ENCODE results near the gene DROSHA. TPM values are rescaled to one million over a fixed set of nuclear protein-coding genes. Genes with fewer than 3 reads are reported as not detected.

DROSHA gene
- total and polyA plus RNA-seq, 2 of the 4 experiments (the other 2 are of a cell fraction): 36.4 to 36.5 TPM

- TF ChIP-seq RCOR1 (IDR thresholded peaks at IDR 0.05; ENCODE audit: insufficient replicate concordance, low read length): no peak
- no peak for TF ChIP-seq MAZ (IDR thresholded peaks at IDR 0.05; ENCODE audit: borderline replicate concordance, low read depth, low read length)
Observed at GRCh38 chr5:31407921-31408693, 123.8 kb downstream of the DROSHA start (continued).

GRCh38 chr5:31404325-31404724 lies 127.6 kb downstream of the DROSHA start:
- Histone ChIP-seq H2AFZ (replicated peaks; ENCODE audit: low read length, poor library complexity) (no peak overlapping the region), H2BK120ac (ENCODE audit: low read depth, low read length) (no peak overlapping the region), H3K56ac (ENCODE audit: extremely low read depth, insufficient read depth, low read length) (no peak overlapping the region), H3K79me1 (ENCODE audit: low read depth in 1 of 2, low read length in 2 of 2) (peaks cover 0 to 5% of the 10 kb centered on the region in 2 experiments; a peak in 1 of 4 replicates), H3K9me3 (ENCODE audit: control insufficient read depth, insufficient read depth, low read length) (no peaks in the 10 kb centered on the region), H3K27ac (ENCODE audit: insufficient read depth, low read length) (no peak overlapping the region), H3K18ac (ENCODE audit: low read depth, low read length) (no peak overlapping the region), H3K4ac (ENCODE audit: low read depth, low read length) (no peak overlapping the region), H3K9me1 (ENCODE audit: insufficient read depth, low read length) (no peaks in the 10 kb centered on the region; the same call in 1 of the 2 replicates), H2BK15ac (ENCODE audit: low read depth, low read length) (no peak overlapping the region), H3K14ac (replicated peaks; ENCODE audit: low read depth, low read length) (no peak overlapping the region), H3K36me3 (ENCODE audit: control insufficient read depth, insufficient read depth, low read length) (peaks cover 17% of the 10 kb centered on the region), H3K23ac (ENCODE audit: low read depth, low read length) (no peak overlapping the region), H2BK5ac (ENCODE audit: low read depth, low read length, poor library complexity, severe bottlenecking) (no peak overlapping the region), H3K4me1 (ENCODE audit: control insufficient read depth, insufficient read depth, low read length) (peaks cover 9% of the 10 kb centered on the region; the same call in 1 of the 2 replicates), H4K5ac (ENCODE audit: low read depth, low read length) (no peak overlapping the region), H4K20me1 (ENCODE audit: insufficient read depth, low read length) (no peaks in the 10 kb centered on the region), H3K4me2 (ENCODE audit: low read depth, low read length) (no peak overlapping the region), H3K9ac (ENCODE audit: low read depth, low read length) (no peak overlapping the region), H2BK20ac (ENCODE audit: low read depth, low read length) (no peak overlapping the region), H2AK9ac (replicated peaks; ENCODE audit: low read depth, low read length, poor library complexity) (no peak overlapping the region), H3K27me3 (ENCODE audit: control insufficient read depth, insufficient read depth, low read length) (no peaks in the 10 kb centered on the region), H4K8ac (ENCODE audit: low read depth in 2 of 2, low read length in 2 of 2) (no peak overlapping the region), H3K4me3 (ENCODE audit: insufficient read depth, low read depth, low read length) (no peak overlapping the region), H4K91ac (ENCODE audit: insufficient read depth, low read depth, low read length) (no peak overlapping the region), H2AK5ac (ENCODE audit: low read depth, low read length) (no peak overlapping the region)
- no peak for DNase-seq
- no TSS peak for BruUV-seq (replicated peaks)
- intact Hi-C loops (cut with micrococcal nuclease): no loop called here
- POLR2A ChIA-PET (ENCODE audit: unreplicated experiment): no interaction called here
- TF ChIP-seq MXI1 (IDR thresholded peaks at IDR 0.05; ENCODE audit: borderline replicate concordance, low read depth, low read length) (no peak), RFX5 (IDR thresholded peaks at IDR 0.05; ENCODE audit: low read depth, low read length) (no peak)
- no peak for ATAC-seq (ENCODE audit: low read depth)
- dilution Hi-C loops (cut with HindIII; ENCODE audit: low sequenced_read_pairs, unreplicated experiment): no loop called here
- CTCF ChIA-PET: interaction anchor here (0.7 kb wide), 1 partner anchor 18 kb away, joined by 3 read pairs; no protein-coding TSS in a partner anchor
- WGBS, 2 experiments (ENCODE audit: extremely low coverage in 2 of 2, insufficient read length in 1 of 2): 90% methylated on average over 2 of the region's 3 CpGs; no CpG with 5 or more reads in 1 of the 2 experiments
- in situ Hi-C loops (cut with MboI; ENCODE audit: low sequenced_read_pairs): no loop called here
